ENCODE results near the gene PLCXD3.

GRCh38 chr5:41503310-41503709, 7.1 kb downstream of the PLCXD3 start:
- no peak for TF ChIP-seq ATF2 (CRISPR knock-in tag; IDR thresholded peaks at IDR 0.05; ENCODE audit: borderline replicate concordance, low read depth)
- no peak for TF ChIP-seq E2F1 (CRISPR knock-in tag; IDR thresholded peaks at IDR 0.05)
- no peak for TF ChIP-seq NR3C1 (CRISPR knock-in tag; conservative IDR thresholded peaks at IDR 0.05; ENCODE audit: low read depth)
- no peak for TF ChIP-seq CTCF (IDR thresholded peaks at IDR 0.05)
- no peak for TF ChIP-seq IRF1 (CRISPR knock-in tag; IDR thresholded peaks at IDR 0.05)
- no peak for TF ChIP-seq ELF4 (CRISPR knock-in tag; IDR thresholded peaks at IDR 0.05; ENCODE audit: low read depth)
- TF ChIP-seq ZNF263 (CRISPR knock-in tag; IDR thresholded peaks at IDR 0.05; ENCODE audit: low read depth), result no peak

Measured in WTC11 (cell line).